Body of pancreas (tissue), 4 donors: ENCODE data around the gene TSHZ2. TPM values are rescaled to one million over a fixed set of nuclear protein-coding genes. Genes with fewer than 3 reads are reported as not detected.

Source experiments
- ATAC-seq: fragments of 150-250 bp; one replicate; pipeline ENCODE4 v1.9.1; 2016
- DNase-seq, 4 donors: peaks; one replicate each; pipeline ENCODE4 v3.0.0-alpha.2; 2019
- H3K27ac ChIP-seq, 4 donors: fragments of 200-600 bp; sonication (generic); 1 replicate in 3 of 4; 2 replicates in 1 of 4; pipeline versions ENCODE4 v1.5.1 to v1.6.1; 2016 to 2019; ENCODE audit warnings: mild to moderate bottlenecking in 1 of 4, mixed read lengths in 1 of 4, moderate library complexity in 1 of 4
- H3K27me3 ChIP-seq, 2 donors: fragments of 200-600 bp; sonication (generic); one replicate each; pipeline ENCODE4 v1.6.0; 2016; ENCODE audit warnings: mild to moderate bottlenecking in 1 of 2
- H3K36me3 ChIP-seq, 2 donors: fragments of 200-600 bp; sonication (generic); replicated peaks in 1 of 2; 2 replicates each; pipeline ENCODE4 v1.5.1; 2016; ENCODE audit warnings: low read depth in 2 of 2; ENCODE audit not compliant: insufficient read depth in 1 of 2
- H3K4me1 ChIP-seq: fragments of 200-600 bp; sonication (generic); one replicate; pipeline ENCODE4 v1.6.0; 2016
- H3K4me3 ChIP-seq, 2 donors: fragments of 200-600 bp; sonication (generic); 1 replicate in 1 of 2; 2 replicates in 1 of 2; pipeline ENCODE4 v1.5.1; 2016 to 2019
- H3K9me3 ChIP-seq, 3 donors: fragments of 200-600 bp; sonication (generic); 1 replicate in 2 of 3; 2 replicates in 1 of 3; pipeline ENCODE4 v1.5.1; 2016
- CTCF ChIP-seq, 7 experiments: fragments of 450-650 bp in 4 of 7; fragments of 200-600 bp in 3 of 7; sonication (generic) in 3 of 7; IDR thresholded peaks; one replicate each; pipeline ENCODE4 v1.5.1; 2016 to 2019; ENCODE audit warnings: antibody characterized with exemption in 7 of 7
- POLR2A ChIP-seq, 3 donors: fragments of 450-650 bp; IDR thresholded peaks; one replicate each; pipeline ENCODE4 v1.6.1; 2016; ENCODE audit warnings: antibody characterized with exemption in 3 of 3, mild to moderate bottlenecking in 2 of 3
- WGBS, 2 donors: methylation state at CpG; one replicate each; pipeline ENCODE4 v1.1.5; 2017; 5-methylcytosine and 5-hydroxymethylcytosine counted together
- intact Hi-C: fragments of 100-400 bp; cut with DNase I; formaldehyde crosslinking; loops from one replicate; pipeline ENCODE4 v1.15.1; 2023
- total RNA-seq, 2 donors: library from RNA; depleted of rRNA; stranded (reverse); fragments of >200 nt; gene quantifications; one replicate each; pipeline ENCODE4 v1.1.0, GENCODE V29; 2016

TSHZ2 gene
- total RNA-seq, 2 donors from 2014 or later = 6.0 to 9.6 TPM

DNA sequence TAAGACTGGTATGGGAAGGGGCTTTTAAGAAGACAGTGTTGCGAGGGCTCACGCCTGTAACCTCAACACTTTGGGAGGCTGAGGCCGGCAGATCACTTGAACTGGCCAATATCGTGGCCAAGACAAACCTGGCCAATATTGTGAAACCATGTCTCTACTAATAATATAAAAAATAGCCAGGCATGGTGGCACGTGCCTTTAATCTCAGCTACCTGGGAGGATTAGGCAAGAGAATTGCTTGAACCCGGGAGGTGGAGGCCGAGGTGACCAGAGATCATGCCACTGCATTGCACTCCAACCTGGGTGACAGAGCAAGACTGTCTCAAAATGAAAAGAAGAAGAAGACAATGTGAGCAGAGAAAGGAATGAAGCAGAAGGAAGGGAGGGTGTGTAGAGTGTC lies 242.2 kb downstream of the TSHZ2 start:
- Histone ChIP-seq H3K27ac (no peak overlapping the region), H3K9me3 (no peaks in the 10 kb centered on the region), H3K27me3 (no peaks in the 10 kb centered on the region), H3K4me3 (no peak overlapping the region), H3K4me1 (no peaks in the 10 kb centered on the region), H3K36me3 (no peaks in the 10 kb centered on the region)
- 73 to 85% methylated on average over 7 of the region's 7 CpGs for WGBS, 2 donors
- TF ChIP-seq CTCF (IDR thresholded peaks at IDR 0.05) = no peak
- no peak for TF ChIP-seq POLR2A (IDR thresholded peaks at IDR 0.05)
- intact Hi-C loops = loop anchor here (10.0 kb wide), 1 partner anchor 910 kb away; no protein-coding TSS in a partner anchor
- ATAC-seq (no peak), DNase-seq (no peak)

GRCh38 chr20:53215166-53215565 lies 243.0 kb downstream of the TSHZ2 start:
- intact Hi-C loops = loop anchor here (10.0 kb wide), 1 partner anchor 910 kb away; no protein-coding TSS in a partner anchor
- no peak for ATAC-seq
- DNase-seq = no peak
- H3K9me3 ChIP-seq = no peaks in the 10 kb centered on the region
- WGBS, 2 donors = 70 to 72% methylated on average over 4 of the region's 4 CpGs
- no peaks in the 10 kb centered on the region for H3K36me3 ChIP-seq
- H3K4me1 ChIP-seq = no peaks in the 10 kb centered on the region
- no peak overlapping the region for H3K4me3 ChIP-seq
- no peak overlapping the region for H3K27ac ChIP-seq
- no peaks in the 10 kb centered on the region for H3K27me3 ChIP-seq
- TF ChIP-seq CTCF (IDR thresholded peaks at IDR 0.05) (no peak), POLR2A (IDR thresholded peaks at IDR 0.05) (no peak)

GRCh38 chr20:53216478-53216855 lies 244.3 kb downstream of the TSHZ2 start:
- no peak for ATAC-seq

DNA sequence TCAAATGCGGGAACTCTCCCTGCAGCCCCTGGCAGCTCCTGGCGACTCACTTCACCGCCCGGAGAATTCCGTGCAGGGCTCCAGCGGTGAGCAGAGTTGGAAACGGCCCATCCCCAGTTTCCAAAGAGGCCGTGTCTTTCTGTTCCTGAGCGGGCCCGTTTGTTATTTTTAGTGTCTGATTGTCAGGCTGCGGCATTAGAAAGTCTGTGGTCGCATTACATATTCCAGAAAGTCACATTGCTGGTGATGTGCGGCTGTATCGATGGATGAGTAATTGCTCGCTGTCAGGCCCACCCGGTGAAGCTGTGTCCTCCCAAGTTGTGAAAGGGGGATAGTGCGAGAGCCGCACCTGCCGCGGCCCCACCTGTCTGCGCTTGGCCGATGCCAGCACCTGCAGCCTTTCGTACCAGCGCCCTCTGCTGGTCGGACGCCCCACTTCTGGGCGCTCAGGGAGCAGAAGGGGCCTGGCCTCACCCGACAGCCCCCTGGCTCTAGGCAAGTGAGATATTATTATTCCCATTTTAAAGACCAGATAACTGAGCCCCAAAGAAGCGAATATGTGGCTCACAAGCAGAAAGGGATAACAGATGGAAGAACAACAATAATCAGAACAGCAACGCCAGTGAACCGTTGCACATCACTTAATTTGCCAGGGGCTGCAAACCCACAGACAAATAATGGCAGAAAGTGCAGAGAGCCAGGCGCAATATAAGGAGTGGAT lies 244.9 kb downstream of the TSHZ2 start:
- 12 to 23% methylated on average over 12 to 32 of the region's 32 CpGs for WGBS, 2 donors
- Histone ChIP-seq H3K36me3 (no peaks in the 10 kb centered on the region), H3K4me3 (no peak overlapping the region), H3K4me1 (no peaks in the 10 kb centered on the region), H3K9me3 (no peaks in the 10 kb centered on the region), H3K27me3 (no peaks in the 10 kb centered on the region), H3K27ac (no peak overlapping the region)
- TF ChIP-seq POLR2A (IDR thresholded peaks at IDR 0.05) (no peak), CTCF (IDR thresholded peaks at IDR 0.05) (peak; percentile 77 to 92 (median 80))
- DNase-seq (peak; percentile 63 to 82 (median 74)), ATAC-seq (peak; percentile 58)
- intact Hi-C loops = loop anchor here (10.0 kb wide), 1 partner anchor 912 kb away; no protein-coding TSS in a partner anchor

More at GRCh38 chr20:53216478-53216855, 244.3 kb downstream of the TSHZ2 start:
- intact Hi-C loops = loop anchor here (10.0 kb wide), 1 partner anchor 912 kb away; no protein-coding TSS in a partner anchor
- TF ChIP-seq CTCF (IDR thresholded peaks at IDR 0.05) (no peak), POLR2A (IDR thresholded peaks at IDR 0.05) (no peak)
- 85 to 86% methylated on average over 2 of the region's 2 CpGs for whole genome bisulfite sequencing, 2 donors
- H3K36me3 ChIP-seq = no peaks in the 10 kb centered on the region
- DNase-seq = no peak
- no peaks in the 10 kb centered on the region for H3K9me3 ChIP-seq
- no peaks in the 10 kb centered on the region for H3K4me1 ChIP-seq
- H3K27ac ChIP-seq = no peak overlapping the region
- no peaks in the 10 kb centered on the region for H3K27me3 ChIP-seq
- no peak overlapping the region for H3K4me3 ChIP-seq
